GM19463 (cell line): Measurements from ENCODE around the gene VSIR.

Source experiments
- ATAC-seq: cut with Tn5 transposase; IDR thresholded peaks from one replicate; pipeline ENCODE4 v1.9.1; 2021; ENCODE audit warnings: mild to moderate bottlenecking, moderate library complexity; ENCODE audit not compliant: unreplicated experiment

Gene VSIR

GRCh38 chr10:71735709-71736569, 37.4 kb downstream of the VSIR start:
- ATAC-seq, result no peak

- no peak for ATAC-seq
Observed at GRCh38 chr10:71734797-71735196, 38.5 kb downstream of the VSIR start.

- ATAC-seq, result no peak
Observed at GRCh38 chr10:71731791-71732190, 41.5 kb downstream of the VSIR start.

- ATAC-seq, result no peak
Observed at GRCh38 chr10:71729161-71729636, 44.1 kb downstream of the VSIR start.

GRCh38 chr10:71727738-71728737, 45.3 kb downstream of the VSIR start:
- peak; percentile 37 for ATAC-seq

GRCh38 chr10:71727105-71727737, 46.1 kb downstream of the VSIR start:
- ATAC-seq, result peak; percentile 38

GRCh38 chr10:71726580-71727104, 46.7 kb downstream of the VSIR start:
- ATAC-seq, result no peak

- ATAC-seq, result no peak
Observed at GRCh38 chr10:71725998-71726579, 47.2 kb downstream of the VSIR start.

- no peak for ATAC-seq
Observed at GRCh38 chr10:71725249-71725648, 48.1 kb downstream of the VSIR start.

GRCh38 chr10:71724539-71724938, 48.8 kb downstream of the VSIR start:
- ATAC-seq, result no peak

GRCh38 chr10:71723311-71723710, 50.0 kb downstream of the VSIR start:
- ATAC-seq, result no peak

- ATAC-seq, result no peak
Observed at GRCh38 chr10:71722849-71723248, 50.5 kb downstream of the VSIR start.

- ATAC-seq, result no peak
Observed at GRCh38 chr10:71721313-71721712, 52.0 kb downstream of the VSIR start.

- ATAC-seq, result no peak
Observed at GRCh38 chr10:71720288-71720687, 53.0 kb downstream of the VSIR start.

GRCh38 chr10:71719464-71720201, 53.7 kb downstream of the VSIR start, which contains the start of gene C10orf105:
Gene C10orf105 (minus strand): TSS chr10:71719778. CDS start chr10:71716337, 3,441 bp downstream.
- ATAC-seq, result no peak

- ATAC-seq, result no peak
Observed at GRCh38 chr10:71719042-71719441, 54.3 kb downstream of the VSIR start.

- no peak for ATAC-seq
Observed at GRCh38 chr10:71718165-71718698, 55.1 kb downstream of the VSIR start.

- no peak for ATAC-seq
Observed at GRCh38 chr10:71717551-71717951, 55.8 kb downstream of the VSIR start.

- no peak for ATAC-seq
Observed at GRCh38 chr10:71717056-71717455, 56.3 kb downstream of the VSIR start.
